Measurements from ENCODE around the gene PIEZO1.
"Not testable (repeated sequence)": the region's sequence is repeated elsewhere in the genome, so short reads cannot be mapped to it uniquely, and the experiment has no call there.

PIEZO1 gene

GRCh38 chr16:88805340-88805715, 20.3 kb upstream of the PIEZO1 start:
- DNase-seq (ENCODE audit: low read depth in 2 of 2), result no peak

- DNase-seq (ENCODE audit: low read depth in 2 of 2), result no peak
Measured at GRCh38 chr16:88804552-88805339, 19.7 kb upstream of the PIEZO1 start.

GRCh38 chr16:88804173-88804551, 19.1 kb upstream of the PIEZO1 start:
- no peak for DNase-seq (ENCODE audit: low read depth in 2 of 2)

- peak; percentile 69 to 70 for DNase-seq (ENCODE audit: low read depth in 2 of 2)
Measured at GRCh38 chr16:88803264-88803987, 18.4 kb upstream of the PIEZO1 start, which contains the start of gene CDT1. Gene CDT1, plus strand, starts transcription at chr16:88803789. Its CDS starts 43 bp downstream, at chr16:88803832.

DNA sequence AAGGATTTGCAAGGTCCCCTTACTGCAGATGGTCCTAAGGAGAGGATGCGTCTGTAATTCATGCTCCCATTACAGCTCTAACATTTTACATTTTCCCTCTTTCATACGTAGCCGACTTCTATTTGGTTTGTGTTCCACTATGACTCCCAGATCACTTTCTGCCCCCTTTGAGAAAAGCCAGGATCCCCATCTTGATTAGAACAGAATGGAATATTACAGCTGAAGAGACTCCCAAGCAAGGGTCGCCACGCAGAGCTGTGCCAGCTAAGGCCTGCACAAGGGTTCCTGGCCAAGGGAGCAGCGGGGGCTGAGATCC, 15.2 kb upstream of the PIEZO1 start:
- no peak for DNase-seq (ENCODE audit: low read depth in 2 of 2)

- DNase-seq (ENCODE audit: low read depth in 2 of 2), result no peak
Measured at GRCh38 chr16:88799569-88800276, 14.7 kb upstream of the PIEZO1 start.

DNA sequence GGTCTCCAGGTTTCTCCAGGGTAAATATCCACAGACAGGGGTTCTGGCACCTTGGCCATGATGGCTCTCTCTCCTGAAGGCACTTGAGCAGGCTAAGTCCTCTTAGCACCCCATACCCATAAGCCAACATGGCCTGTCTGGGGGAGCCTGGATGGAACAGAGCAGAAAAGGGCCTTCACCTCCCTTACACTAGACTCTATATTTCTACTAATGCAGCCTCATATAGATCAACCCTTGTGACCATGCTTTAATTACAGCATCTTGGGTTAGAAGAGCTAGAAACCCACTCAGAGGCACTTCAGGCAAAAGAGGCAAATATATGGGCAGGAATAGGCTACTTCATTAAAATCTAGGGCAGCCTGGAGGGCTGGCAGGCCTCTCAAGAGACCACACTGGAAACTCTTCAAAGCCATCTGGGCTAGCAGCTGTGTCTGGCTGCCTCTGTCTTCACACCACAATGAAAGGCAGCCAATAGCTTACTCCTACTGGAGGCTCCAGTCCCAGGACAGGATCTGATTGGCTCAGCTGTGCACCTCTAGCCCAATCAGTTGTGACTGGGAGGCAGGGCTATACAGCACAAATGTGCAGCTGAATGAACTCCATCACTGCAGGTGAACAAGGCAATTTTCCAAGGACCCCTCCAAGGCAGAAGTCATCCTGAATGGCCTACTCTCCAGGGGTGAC, 13.9 kb upstream of the PIEZO1 start:
- no peak for DNase-seq (ENCODE audit: low read depth in 2 of 2)

GRCh38 chr16:88798073-88798472, 13.1 kb upstream of the PIEZO1 start:
- DNase-seq (ENCODE audit: low read depth in 2 of 2), result no peak

DNA sequence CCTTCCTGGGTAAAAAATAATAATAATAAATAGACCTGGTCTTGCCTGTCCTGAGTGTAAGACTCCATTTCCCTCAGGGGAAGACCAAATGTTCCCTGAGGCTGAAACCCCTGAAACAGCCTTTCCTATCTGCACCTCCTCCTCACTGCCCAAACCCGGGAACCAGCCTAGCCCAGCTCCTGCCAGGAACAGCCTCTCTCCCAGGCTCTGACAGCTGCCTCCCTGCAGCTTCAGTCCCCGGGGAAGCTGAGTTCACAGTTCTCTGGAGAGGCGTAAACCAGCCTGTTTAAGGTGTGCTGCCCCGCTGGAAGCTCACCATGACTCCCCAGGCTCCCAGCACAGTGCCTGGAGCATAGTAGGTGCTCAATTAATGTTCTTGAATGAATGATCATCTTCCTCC, 11.3 kb upstream of the PIEZO1 start:
- no peak for DNase-seq (ENCODE audit: low read depth in 2 of 2)

DNA sequence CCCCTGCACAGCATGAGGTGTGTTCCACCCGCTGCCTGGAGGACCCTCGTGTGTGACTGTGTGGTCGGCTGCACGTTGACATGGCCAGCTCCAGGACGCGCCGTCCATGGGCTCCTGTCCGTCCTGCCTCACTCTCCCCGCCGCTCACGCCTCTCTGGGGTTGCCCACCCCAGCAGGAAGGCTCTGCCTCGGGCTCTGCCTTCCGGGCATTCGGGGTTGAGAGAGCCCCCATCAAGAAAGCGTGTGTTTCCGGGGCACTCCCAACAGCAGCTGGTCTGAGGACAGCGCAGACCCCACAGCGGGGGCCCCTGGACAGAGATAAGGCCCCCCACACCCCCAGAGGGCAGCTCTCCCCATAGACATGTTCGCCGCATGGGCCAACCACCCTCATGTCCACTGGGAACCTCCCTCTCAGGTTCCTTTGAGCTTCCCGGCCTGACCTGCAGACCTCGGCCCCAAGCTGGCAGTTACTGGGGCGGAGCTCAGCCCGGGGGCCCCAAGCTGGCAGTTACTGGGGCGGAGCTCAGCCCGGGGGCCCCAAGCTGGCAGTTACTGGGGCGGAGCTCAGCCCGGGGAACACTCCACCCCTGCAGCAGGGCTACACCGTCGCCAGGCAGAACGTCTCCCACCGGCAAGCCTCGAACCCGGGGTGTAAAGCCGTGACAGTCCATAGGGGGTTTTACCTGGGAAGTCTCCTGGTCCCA, 8.4 kb upstream of the PIEZO1 start:
- DNase-seq (ENCODE audit: low read depth in 2 of 2), result no peak

DNA sequence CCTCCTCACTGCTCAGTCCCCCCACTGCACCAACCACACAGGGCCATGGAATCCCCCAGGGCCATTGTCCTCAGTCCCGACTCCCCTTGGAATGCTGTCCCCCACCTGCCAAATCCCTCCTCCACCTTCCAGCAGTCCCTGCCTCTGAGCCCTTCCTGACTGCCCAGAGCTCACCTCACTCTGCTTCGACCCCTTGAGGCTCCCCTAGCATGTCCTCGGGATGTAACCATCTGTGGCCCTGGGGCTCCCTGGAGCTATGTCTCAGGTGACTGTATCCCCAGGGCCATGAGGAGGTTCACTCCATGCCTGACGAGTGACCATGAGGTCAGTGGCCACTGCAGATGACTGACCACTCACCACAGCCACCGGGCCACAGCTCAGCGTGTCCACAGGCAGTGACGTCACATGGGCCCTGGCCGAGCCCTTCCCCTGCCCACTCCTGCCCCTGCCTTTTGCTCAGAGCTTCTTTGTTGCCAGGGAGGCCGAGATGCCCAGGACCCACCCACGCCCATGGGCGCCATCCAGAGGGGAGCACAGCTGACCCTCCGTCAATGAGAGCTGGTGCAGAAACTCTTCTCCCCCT, 7.7 kb upstream of the PIEZO1 start:
- no peak for DNase-seq (ENCODE audit: low read depth in 2 of 2)

- no peak for DNase-seq (ENCODE audit: low read depth in 2 of 2)
Measured at GRCh38 chr16:88792078-88792550, 7.1 kb upstream of the PIEZO1 start.

DNA sequence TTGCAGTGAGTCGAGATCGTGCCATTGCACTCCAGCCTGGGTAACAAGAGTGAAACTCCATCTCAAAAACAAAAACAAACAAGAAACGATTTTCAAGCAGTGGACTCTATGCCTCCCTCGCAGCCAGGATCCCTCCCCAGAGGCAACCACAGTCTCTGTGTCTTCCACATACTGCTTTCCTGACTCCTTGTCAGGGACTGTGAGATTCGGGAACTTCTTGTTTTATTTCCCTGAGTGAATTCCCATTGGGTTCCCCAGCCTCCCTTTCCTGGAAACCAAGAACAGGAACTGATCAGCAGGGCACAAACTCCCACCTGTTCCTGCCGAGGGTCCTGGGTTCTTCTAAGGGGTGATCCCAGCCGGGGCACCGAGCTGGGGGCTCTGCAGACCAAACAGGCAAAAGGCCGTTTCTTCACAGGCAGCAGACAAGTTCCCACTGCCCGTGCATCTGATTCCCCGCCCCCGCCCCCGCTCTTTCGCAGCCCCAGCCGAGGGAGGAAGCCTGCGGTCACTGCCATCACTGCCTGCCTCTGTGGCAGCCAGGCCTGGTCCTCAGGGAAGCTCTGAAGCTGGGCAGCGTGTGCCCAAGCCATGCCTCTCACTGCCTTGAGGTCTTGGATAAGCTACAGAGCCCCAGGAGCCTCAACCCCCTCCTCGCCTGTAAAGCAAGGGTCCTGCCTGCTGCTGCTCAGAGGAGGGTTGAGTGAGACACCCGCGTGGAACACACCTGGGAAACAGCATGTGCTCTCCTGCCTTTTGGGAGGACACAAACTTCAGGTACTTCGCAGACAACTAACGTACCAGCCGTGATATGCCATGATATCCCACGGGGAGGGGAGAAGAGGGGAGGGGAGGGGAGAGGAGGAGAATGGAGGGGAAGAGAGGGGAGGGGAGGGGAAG, 5.5 kb upstream of the PIEZO1 start:
- no peak for DNase-seq (ENCODE audit: low read depth in 2 of 2)

- no peak for DNase-seq (ENCODE audit: low read depth in 2 of 2)
Measured at GRCh38 chr16:88789594-88789993, 4.6 kb upstream of the PIEZO1 start.

DNA sequence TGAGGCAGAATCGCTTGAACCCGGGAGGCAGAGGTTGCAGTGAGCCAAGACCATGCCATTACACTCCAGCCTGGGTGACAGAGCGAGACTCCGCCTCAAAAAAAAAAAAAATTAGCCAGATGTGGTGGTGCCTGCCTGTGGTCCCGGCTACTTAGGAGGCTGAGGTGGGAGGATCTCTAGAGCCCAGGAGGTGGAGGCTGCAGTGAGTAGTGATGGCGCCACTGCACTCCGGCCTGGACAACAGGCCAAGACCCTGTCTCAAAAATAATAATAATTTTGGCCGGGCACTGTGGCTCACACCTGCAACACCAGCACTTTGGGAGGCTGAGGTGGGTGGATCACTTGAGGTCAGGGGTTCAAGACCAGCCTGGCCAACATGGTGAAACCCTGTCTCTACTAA, 3.7 kb upstream of the PIEZO1 start:
- DNase-seq (ENCODE audit: low read depth in 2 of 2), result not testable (repeated sequence)

GRCh38 chr16:88787579-88788314, 2.7 kb upstream of the PIEZO1 start:
- DNase-seq (ENCODE audit: low read depth in 2 of 2), result no peak

- no peak for DNase-seq (ENCODE audit: low read depth in 2 of 2)
Measured at GRCh38 chr16:88784856-88785105, 239 bp downstream of the PIEZO1 start.

- DNase-seq (ENCODE audit: low read depth in 2 of 2), result no peak
Measured at GRCh38 chr16:88784074-88784855, 755 bp downstream of the PIEZO1 start.

Measured in activated CD8-positive, alpha-beta memory T cell treated with anti-CD3 and anti-CD28 coated beads for 4 hours (primary cell).